Adipose tissue (tissue), 3 donors: ENCODE data around the gene PRDX6. TPM values are rescaled to one million over a fixed set of nuclear protein-coding genes. Genes with fewer than 3 reads are reported as not detected.
"Not testable (repeated sequence)": the region's sequence is repeated elsewhere in the genome, so short reads cannot be mapped to it uniquely, and the experiment has no call there.

Experiments used
- H3K27ac ChIP-seq: one replicate; pipeline ENCODE4 v1.5.1; 2013; ENCODE audit warnings: low read depth, low read length
- WGBS, 3 donors: extraction: QIAGEN DNeasy Blood & Tissue Kit; methylation state at CpG; one replicate each; pipeline ENCODE4 v1.1.7; 2013; 5-methylcytosine and 5-hydroxymethylcytosine counted together
- polyA plus RNA-seq, 3 donors: library from polyadenylated mRNA; stranded (reverse); fragments of 200-250 nt; gene quantifications; one replicate each; pipeline ENCODE4 v1.2.3, GENCODE V29; 2013
- donor health status: healthy with polysubstance abuse.
- donor health status: Bipolar disorder and iron deficiency.
- donor health status: healthy.

The PRDX6 gene
- polyA plus RNA-seq, 3 donors = 196 to 892 (median 488) TPM

DNA sequence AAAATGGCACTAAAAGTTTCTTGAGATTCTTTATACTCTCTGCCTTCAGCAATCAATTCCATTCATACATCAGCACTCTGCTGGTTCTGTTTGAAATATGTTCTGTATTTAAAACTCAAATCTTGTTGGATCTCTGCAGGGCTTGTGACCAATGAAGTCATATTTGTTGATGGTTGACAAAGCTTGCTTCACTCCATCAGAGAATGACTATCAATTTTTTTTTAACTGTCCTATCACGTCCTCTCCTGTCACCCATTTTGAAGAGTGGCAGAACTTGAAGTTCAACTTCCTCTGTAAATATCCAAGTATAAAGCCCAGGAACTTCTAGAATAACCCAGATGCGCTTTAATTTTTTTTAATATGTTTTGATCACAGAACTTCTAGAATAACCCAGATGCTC is 10.9 kb downstream of the PRDX6 start:
- H3K27ac ChIP-seq = no peak overlapping the region
- WGBS, 3 donors = 69 to 89% (median 86%) methylated on average over 2 of the region's 2 CpGs

DNA sequence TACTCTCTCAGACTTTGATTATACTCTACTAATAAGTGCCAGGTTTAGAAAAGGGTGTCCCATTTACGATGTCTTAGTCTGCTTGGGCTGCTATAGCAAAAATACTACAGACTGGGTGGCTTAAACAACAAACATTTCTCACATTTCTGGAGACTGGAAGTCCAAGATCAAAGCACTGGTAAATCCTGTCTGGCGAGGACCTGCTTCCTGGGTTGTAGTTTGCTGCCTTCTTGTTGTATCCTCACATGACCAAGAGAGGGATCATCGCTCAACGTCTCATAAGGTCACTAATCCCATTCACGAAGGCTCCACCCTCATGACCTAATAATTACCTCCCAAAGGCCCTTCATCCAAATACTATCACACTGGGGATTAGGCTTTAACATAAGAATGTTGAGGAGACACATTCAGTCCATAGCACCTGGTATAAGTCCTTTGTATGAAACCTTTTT is 12.0 kb downstream of the PRDX6 start:
- WGBS, 3 donors = 93 to 94% (median 93%) methylated on average over 5 of the region's 5 CpGs
- no peak overlapping the region for H3K27ac ChIP-seq

DNA sequence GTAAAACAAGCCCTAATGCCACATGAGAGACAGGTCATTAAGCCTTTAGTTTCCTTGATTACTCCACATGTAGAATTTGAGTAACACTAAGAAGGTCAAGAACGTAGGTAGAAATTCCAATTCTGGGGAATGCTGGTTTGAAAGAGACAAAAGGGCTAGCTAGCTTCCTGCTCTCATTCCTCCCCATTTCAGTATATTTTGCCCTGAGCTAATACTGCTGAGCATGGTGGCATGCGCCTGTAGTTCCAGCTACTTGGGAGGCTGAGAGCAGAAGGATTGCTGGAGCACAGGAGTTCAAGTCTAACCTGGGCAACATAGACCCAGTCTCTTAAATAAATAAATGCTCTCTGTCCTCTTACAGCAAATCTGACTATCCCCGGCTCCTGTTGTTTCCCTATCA is 12.8 kb downstream of the PRDX6 start:
- H3K27ac ChIP-seq = no peak overlapping the region
- WGBS, 3 donors = 95 to 98% (median 96%) methylated on average over 3 of the region's 3 CpGs

- no peak overlapping the region for H3K27ac ChIP-seq
- WGBS, 3 donors = 96 to 100% (median 99%) methylated on average over 2 of the region's 2 CpGs
Observed at GRCh38 chr1:173491508-173491907, 14.4 kb downstream of the PRDX6 start.

DNA sequence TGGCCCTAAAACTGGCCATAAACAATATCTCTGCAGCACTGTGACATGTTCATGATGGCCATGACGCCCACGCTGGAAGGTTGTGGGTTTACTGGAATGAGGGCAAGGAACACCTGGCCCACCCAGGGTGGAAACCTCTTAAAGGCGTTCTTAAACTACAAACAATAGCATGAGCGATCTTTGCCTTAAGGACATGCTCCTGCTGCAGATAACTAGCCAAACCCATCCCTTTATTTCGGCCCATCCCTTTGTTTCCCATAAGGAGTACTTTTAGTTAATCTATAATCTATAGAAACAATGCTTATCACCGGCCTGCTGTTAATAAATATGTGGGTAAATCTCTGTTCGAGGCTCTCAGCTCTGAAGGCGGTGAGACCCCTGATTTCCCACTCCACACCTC is 16.0 kb downstream of the PRDX6 start:
- H3K27ac ChIP-seq = not testable (repeated sequence)
- 92 to 97% (median 95%) methylated on average over 8 of the region's 8 CpGs for WGBS, 3 donors

DNA sequence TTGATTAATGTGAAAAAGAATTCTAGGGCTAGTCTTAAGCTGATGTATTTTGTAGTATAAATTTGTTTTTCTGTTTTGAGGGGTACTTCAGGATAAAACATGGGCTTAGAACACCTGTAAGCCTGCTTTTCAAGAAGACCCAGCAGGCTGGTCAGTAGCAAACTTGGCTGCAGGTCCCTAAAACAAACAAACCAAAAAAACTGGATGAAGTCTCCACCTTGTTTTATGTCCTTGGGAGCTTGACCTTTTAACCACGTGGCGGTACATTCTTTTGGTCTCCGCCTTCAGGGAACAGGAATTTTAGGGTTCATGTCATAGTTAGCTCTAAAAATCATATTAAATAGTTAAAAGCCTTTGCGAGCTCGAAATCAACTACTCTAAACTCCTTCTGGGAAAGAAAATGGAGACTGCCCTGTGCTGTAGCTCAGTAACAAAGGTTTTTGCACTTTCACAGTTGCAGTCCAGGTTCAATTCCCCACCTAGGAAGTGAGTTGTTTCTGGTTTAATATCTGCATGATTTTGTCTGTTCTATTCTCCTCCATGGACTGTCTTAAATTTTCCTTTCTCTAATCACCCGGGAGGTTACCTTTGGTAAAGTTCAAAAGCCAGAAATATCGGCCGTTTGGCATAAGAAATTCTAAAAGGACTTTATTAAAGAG is 18.6 kb downstream of the PRDX6 start:
- H3K27ac ChIP-seq = no peak overlapping the region
- WGBS, 3 donors = 75 to 92% (median 80%) methylated on average over 8 of the region's 8 CpGs

DNA sequence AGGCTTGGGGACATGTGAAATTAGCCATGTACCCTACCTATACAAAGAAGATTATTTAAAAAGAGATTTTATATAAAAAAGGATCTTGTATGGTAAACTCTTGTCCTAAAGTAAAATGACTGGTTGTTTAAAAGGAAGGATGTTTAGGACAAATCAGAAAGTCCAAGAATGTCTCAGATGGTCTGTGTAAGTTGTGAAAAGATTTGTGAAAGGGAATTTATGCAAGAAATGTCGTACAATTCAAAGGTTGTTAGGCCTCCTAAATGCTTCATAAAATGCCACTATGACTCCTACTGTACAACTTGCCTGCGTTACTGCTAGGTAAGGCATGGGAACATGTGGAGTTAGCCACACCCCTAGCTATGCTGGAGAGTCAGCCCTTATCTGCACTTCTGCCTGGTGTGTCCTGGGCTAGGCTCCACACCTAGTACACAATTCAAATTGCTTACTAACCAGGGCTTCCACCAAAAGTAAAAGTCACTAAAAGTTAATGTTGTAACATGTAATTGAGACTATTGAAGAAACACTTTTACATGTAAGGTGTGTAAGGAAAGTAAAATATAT is 19.7 kb downstream of the PRDX6 start:
- 95 to 98% (median 98%) methylated on average over 2 of the region's 2 CpGs for WGBS, 3 donors
- H3K27ac ChIP-seq = no peak overlapping the region

- H3K27ac ChIP-seq = no peak overlapping the region
- WGBS, 3 donors = 67 to 78% (median 74%) methylated on average over 4 of the region's 4 CpGs
Observed at GRCh38 chr1:173499729-173500128, 22.6 kb downstream of the PRDX6 start.

GRCh38 chr1:173502104-173502503 is 25.0 kb downstream of the PRDX6 start:
- H3K27ac ChIP-seq = no peak overlapping the region
- 76 to 100% (median 89%) methylated on average over 1 of the region's 1 CpG for WGBS, 3 donors

GRCh38 chr1:173503391-173503790 is 26.3 kb downstream of the PRDX6 start:
- no peak overlapping the region for H3K27ac ChIP-seq
- 40 to 62% (median 54%) methylated on average over 4 of the region's 4 CpGs for WGBS, 3 donors

DNA sequence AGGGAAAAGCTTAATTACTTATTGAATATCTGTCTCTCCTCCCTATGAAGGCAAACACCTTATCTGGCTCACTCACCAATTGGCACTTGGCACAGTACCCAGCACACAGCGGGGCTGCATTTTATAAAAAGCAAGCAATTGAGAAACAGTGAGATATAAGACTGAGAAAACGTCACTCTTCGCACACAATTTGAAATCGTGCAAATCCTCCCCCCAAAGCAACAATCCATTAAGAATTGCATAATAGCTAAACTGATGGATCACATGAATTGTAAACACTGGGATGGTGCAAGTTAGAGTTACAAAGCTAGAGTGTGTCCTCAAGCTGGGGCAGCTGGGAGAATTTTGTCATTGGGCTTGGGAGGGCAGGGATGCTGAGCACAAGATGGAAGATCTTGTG is 27.1 kb downstream of the PRDX6 start:
- H3K27ac ChIP-seq = no peak overlapping the region
- 34 to 86% (median 80%) methylated on average over 4 of the region's 4 CpGs for WGBS, 3 donors

GRCh38 chr1:173505391-173505790 is 28.3 kb downstream of the PRDX6 start:
- H3K27ac ChIP-seq = no peak overlapping the region

- WGBS, 3 donors = 57 to 83% (median 76%) methylated on average over 6 of the region's 6 CpGs
- no peak overlapping the region for H3K27ac ChIP-seq
Observed at GRCh38 chr1:173506437-173506836, 29.3 kb downstream of the PRDX6 start.

- H3K27ac ChIP-seq = no peak overlapping the region
- WGBS, 3 donors = 72 to 77% (median 77%) methylated on average over 3 of the region's 3 CpGs
Observed at GRCh38 chr1:173507205-173507846, 30.2 kb downstream of the PRDX6 start.

DNA sequence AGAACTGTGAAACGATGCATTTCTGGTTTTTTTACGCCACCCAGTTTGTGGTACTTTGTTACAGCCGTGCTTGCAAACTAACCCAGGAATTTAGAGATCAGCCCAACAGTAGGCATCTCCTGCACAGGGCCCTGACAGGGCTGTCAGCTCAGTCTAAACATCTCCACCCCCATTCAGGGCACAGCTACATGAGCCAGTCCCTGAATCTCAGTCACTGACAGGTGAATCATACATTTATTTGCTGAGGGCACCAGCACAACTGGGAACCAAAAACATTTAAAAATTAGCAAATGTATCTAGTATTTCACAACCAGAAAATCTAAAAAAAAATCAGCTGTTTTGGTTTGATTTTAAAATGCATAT is 30.7 kb downstream of the PRDX6 start:
- no peak overlapping the region for H3K27ac ChIP-seq
- 78 to 81% (median 81%) methylated on average over 3 of the region's 3 CpGs for WGBS, 3 donors

DNA sequence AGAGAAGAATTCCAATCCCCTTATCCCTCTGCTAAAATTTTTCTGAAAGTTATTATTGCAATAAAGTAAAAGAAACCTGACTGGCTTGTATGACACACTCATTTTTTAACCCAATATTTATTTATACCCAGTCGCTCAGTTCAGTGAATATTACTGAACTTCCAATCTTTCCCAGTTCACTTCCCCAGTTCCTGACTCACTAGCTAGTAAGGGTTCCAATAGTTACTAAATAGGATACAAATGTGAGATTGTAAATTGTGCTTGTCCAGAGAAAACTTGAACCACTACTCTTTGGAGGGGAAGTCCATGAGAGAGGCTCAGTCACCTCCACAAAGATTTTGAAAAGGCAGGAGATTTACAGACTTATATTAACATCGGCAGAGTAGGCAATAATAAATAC is 31.4 kb downstream of the PRDX6 start:
- WGBS, 3 donors = 88 to 93% (median 92%) methylated on average over 2 of the region's 2 CpGs
- H3K27ac ChIP-seq = no peak overlapping the region

GRCh38 chr1:173509797-173510196 is 32.7 kb downstream of the PRDX6 start:
- 66 to 85% (median 71%) methylated on average over 1 of the region's 1 CpG for WGBS, 3 donors
- H3K27ac ChIP-seq = no peak overlapping the region

DNA sequence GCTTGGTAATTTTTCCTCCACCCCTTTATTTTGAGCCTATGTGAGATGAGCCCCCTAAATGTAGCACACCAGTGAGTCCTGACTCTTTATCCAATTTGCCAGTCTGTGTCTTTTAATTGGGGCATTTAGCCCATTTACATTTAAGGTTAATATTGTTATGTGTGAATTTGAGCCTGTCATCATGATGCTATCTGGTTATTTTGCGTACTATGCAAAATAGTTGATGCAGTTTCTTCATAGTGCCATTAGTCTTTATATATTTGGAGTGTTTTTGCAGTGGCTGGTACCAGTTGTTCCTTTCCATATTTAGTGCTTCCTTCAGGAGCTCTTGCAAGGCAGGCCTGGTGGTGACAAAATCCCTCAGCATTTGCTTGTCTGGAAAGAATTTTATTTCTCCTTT is 37.4 kb downstream of the PRDX6 start:
- not testable (repeated sequence) for H3K27ac ChIP-seq
- 95 to 98% (median 98%) methylated on average over 1 of the region's 1 CpG for WGBS, 3 donors

DNA sequence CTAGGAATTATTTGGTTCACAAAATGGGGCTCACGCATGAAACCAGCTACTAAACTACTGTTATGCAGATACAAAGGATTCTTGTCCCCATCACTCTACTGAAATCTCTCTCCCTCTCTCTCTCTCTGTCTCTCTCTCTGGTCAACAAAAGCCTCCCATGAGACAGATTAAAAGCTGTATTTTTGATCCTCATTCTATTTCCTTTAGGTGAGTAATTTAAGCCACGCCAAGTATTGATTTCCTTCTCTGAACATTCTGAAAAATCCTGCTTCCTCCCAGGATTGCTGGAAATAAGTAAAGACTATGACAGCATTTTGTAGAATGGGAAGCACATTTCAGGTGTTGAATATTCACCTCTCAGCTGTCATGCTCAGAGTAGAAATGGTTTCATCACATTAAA is 43.7 kb downstream of the PRDX6 start:
- 65 to 88% (median 84%) methylated on average over 2 of the region's 2 CpGs for WGBS, 3 donors
- no peak overlapping the region for H3K27ac ChIP-seq

- H3K27ac ChIP-seq = no peak overlapping the region
- WGBS, 3 donors = 93 to 97% (median 93%) methylated on average over 3 of the region's 3 CpGs
Observed at GRCh38 chr1:173523329-173523728, 46.2 kb downstream of the PRDX6 start.
